ENCODE measurements around the gene CD44.

Gene CD44

DNA sequence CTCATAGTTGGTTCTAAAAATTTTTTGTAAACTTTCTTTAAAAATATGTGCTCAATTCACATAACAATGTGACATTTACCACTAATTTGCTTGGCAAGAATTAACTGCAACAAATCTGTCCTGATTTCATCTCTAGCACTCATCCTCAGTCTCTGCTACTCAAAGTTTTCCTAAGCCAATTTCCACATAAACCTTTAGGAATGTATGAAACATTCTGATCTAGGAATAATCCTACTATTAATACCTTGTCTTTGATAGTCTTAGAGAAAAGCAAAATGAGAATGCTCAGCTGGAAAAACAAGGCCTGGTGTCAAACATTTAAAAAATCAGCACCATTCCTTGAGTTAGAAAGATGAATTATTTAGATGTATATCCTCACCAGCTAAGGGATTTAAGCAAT is 114.3 kb downstream of the CD44 start:
- DNase-seq (ENCODE audit: low read depth), result no peak
- H3K4me3 ChIP-seq (ENCODE audit: control insufficient read depth, low read depth, low read length), result no peak overlapping the region
- no peak for TF ChIP-seq CTCF (IDR thresholded peaks at IDR 0.05; ENCODE audit: control insufficient read depth, insufficient read depth, low read depth, low read length, missing control alignments)

DNA sequence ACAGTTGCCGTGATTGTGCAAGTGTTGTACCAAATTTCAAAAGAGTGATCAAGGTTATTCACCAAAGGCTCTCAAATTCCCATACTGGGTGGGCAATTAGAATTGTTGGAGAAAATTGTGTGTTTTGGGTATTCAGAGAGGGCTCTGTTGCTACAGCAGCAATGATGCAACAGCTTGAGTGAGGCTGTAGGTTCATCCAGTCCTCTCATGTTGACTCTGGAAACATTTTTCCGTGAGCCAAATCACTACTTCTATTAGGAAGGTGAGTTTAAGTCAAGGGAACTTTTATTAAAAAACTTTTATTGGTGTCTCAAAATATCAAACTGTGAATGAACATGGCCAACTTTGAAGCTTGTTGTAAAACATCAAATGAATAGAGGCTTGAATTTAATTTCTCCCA is 116.5 kb downstream of the CD44 start:
- DNase-seq (ENCODE audit: low read depth), result no peak
- TF ChIP-seq CTCF (IDR thresholded peaks at IDR 0.05; ENCODE audit: control insufficient read depth, insufficient read depth, low read depth, low read length, missing control alignments), result no peak
- no peak overlapping the region for H3K4me3 ChIP-seq (ENCODE audit: control insufficient read depth, low read depth, low read length)

DNA sequence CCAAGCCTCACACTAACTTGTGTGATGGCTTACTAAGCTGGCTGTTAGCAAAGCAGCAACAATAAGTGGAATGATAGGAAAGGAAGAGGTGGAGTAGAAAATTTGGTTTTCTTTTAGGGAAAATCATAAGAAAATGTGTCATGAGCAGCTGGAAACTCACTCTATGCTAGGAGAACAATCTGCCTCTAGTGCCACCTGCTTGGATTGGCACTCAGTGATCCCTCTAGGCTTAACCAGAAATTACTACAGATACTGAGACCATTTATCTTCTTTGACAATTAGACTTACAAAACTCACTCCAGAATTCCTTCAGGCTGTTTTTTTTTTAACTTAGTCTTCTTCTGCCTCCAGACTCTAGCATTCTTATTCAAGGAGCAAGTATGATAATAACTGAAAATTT is 117.3 kb downstream of the CD44 start:
- no peak overlapping the region for H3K4me3 ChIP-seq (ENCODE audit: control insufficient read depth, low read depth, low read length)
- DNase-seq (ENCODE audit: low read depth), result no peak
- TF ChIP-seq CTCF (IDR thresholded peaks at IDR 0.05; ENCODE audit: control insufficient read depth, insufficient read depth, low read depth, low read length, missing control alignments), result no peak

GRCh38 chr11:35257281-35257680 is 118.3 kb downstream of the CD44 start:
- H3K4me3 ChIP-seq (ENCODE audit: control insufficient read depth, low read depth, low read length), result no peak overlapping the region
- no peak for DNase-seq (ENCODE audit: low read depth)
- TF ChIP-seq CTCF (IDR thresholded peaks at IDR 0.05; ENCODE audit: control insufficient read depth, insufficient read depth, low read depth, low read length, missing control alignments), result no peak

DNA sequence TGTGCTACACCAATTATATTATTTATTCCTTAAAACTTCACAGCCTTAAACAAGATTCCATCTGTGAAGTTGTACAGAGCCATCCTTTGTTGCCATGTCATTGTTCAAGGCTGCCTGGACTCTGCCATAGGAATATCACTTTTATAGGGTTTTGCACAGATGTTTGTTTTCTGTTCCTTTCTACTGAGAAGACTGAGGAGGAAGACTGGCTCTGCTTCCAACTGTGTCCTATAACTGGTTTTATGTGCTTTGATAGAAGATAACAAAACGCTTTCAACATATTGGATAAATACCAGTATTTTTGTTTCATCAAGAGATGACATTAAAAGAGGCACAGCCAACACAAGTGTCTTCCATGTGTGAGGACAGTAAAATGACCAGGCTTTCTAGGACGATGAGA is 120.6 kb downstream of the CD44 start:
- TF ChIP-seq CTCF (IDR thresholded peaks at IDR 0.05; ENCODE audit: control insufficient read depth, insufficient read depth, low read depth, low read length, missing control alignments), result no peak
- DNase-seq (ENCODE audit: low read depth), result no peak
- H3K4me3 ChIP-seq (ENCODE audit: control insufficient read depth, low read depth, low read length), result no peak overlapping the region

DNA sequence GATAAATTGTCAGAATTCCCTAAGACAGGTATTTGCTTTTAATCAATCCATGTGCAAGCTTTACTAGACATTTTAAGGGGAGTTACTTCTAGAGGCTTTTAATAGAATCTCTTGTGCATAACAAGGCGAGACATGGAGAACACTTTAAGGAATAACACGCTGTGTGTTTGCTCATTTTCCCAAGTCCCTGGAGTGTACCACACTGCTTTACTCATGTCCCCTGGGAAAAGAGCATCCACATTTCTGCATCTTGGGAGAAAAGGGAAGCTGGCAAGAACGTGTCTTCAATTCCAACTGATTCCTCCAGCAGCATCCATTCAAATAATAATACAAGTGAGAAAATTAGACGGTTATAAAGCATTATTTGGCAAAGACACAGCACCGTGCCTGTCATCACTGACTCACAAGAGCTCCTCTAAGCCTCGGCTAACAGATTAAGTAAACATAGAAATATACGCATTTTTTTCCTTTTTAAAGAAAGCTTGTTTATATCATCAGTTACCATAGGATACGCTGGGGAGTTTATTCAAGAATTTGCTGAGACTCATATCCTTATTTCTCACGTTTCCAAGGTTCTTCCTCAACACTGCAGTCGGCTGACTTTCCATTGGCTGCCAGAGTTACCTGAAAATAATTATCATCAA is 121.5 kb downstream of the CD44 start:
- H3K4me3 ChIP-seq (ENCODE audit: control insufficient read depth, low read depth, low read length), result no peak overlapping the region
- no peak for TF ChIP-seq CTCF (IDR thresholded peaks at IDR 0.05; ENCODE audit: control insufficient read depth, insufficient read depth, low read depth, low read length, missing control alignments)
- DNase-seq (ENCODE audit: low read depth), result peak; percentile 54

DNA sequence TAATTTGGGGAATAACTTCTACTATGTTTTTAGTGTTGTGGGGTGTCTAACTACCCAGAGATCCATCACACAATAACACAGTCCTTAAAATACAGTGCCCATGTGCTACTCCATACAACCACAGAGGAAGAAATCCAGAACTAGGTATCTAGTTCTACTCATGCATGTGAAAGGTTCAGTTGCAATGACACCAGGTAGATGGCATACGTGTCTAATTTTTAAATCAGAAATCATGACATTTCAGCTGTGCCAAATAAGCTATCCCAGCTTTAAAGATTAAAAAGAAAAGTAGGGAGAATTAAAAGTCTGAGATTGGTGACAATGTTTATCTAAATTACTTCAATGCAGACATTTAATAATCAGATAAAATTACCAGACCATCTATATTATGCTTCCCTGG is 122.2 kb downstream of the CD44 start:
- DNase-seq (ENCODE audit: low read depth), result no peak
- no peak overlapping the region for H3K4me3 ChIP-seq (ENCODE audit: control insufficient read depth, low read depth, low read length)
- TF ChIP-seq CTCF (IDR thresholded peaks at IDR 0.05; ENCODE audit: control insufficient read depth, insufficient read depth, low read depth, low read length, missing control alignments), result no peak
